Transverse colon (tissue), 4 donors: ENCODE results near the gene RGS10. TPM values are rescaled to one million over a fixed set of nuclear protein-coding genes. Genes with fewer than 3 reads are reported as not detected.

Source experiments
- DNase-seq: peaks from one replicate; pipeline ENCODE4 v3.0.0-alpha.2; 2019
- H3K27ac ChIP-seq, 4 donors: fragments of 200-600 bp; sonication (generic); 2 replicates each; pipeline ENCODE4 v1.5.1; 2016 to 2018; ENCODE audit warnings: inconsistent platforms in 4 of 4
- H3K27me3 ChIP-seq: fragments of 200-600 bp; sonication (generic); 2 replicates; pipeline ENCODE4 v1.5.1; 2017; ENCODE audit warnings: inconsistent platforms
- H3K36me3 ChIP-seq, 4 donors: fragments of 200-600 bp; sonication (generic); 2 replicates each; pipeline ENCODE4 v1.5.1; 2017 to 2019; ENCODE audit warnings: inconsistent platforms in 4 of 4
- H3K4me1 ChIP-seq, 4 donors: fragments of 200-600 bp; sonication (generic); 2 replicates each; pipeline ENCODE4 v1.5.1; 2017 to 2020; ENCODE audit warnings: inconsistent platforms in 4 of 4
- H3K4me3 ChIP-seq, 4 donors: fragments of 200-600 bp; sonication (generic); 1 replicate in 1 of 4; 2 replicates in 3 of 4; pipeline versions ENCODE4 v1.5.1 to v1.6.1; 2017 to 2019; ENCODE audit warnings: inconsistent platforms in 4 of 4
- H3K9me3 ChIP-seq, 2 donors: fragments of 200-600 bp; sonication (generic); 2 replicates each; pipeline ENCODE4 v1.5.1; 2017 to 2019; ENCODE audit warnings: inconsistent platforms in 2 of 2
- EP300 ChIP-seq: sonication (generic); formaldehyde crosslinking; IDR thresholded peaks from one replicate; pipeline ENCODE4 v1.6.1; 2017; ENCODE audit warnings: antibody characterized with exemption, low read depth
- POLR2A ChIP-seq: fragments of 450-650 bp; IDR thresholded peaks from one replicate; pipeline ENCODE4 v1.6.1; 2016; ENCODE audit warnings: antibody characterized with exemption, mild to moderate bottlenecking, moderate library complexity
- POLR2AphosphoS5 ChIP-seq, 3 donors: sonication (generic); formaldehyde crosslinking; IDR thresholded peaks; one replicate each; pipeline ENCODE4 v1.6.1; 2016; ENCODE audit warnings: antibody characterized with exemption in 3 of 3
- WGBS, 2 donors: methylation state at CpG; one replicate each; pipeline ENCODE4 v1.1.5; 2018; ENCODE audit warnings: low coverage in 1 of 2; 5-methylcytosine and 5-hydroxymethylcytosine counted together
- in situ Hi-C, 4 donors: fragments of 200-750 bp; cut with MboI; loops; one replicate each; pipeline versions ENCODE4 v1.15.0 to v1.15.1; 2017; ENCODE audit warnings: low sequenced_read_pairs in 3 of 4, low pct_ligation_motif_present in 1 of 4, low pct_unique_long_range_greater_than_20kb in 1 of 4
- intact Hi-C: fragments of 100-400 bp; cut with DNase I; formaldehyde crosslinking; loops from one replicate; pipeline ENCODE4 v1.15.1; 2023; ENCODE audit warnings: low total_unique reads
- total RNA-seq, 4 donors: library from RNA; depleted of rRNA; stranded (reverse); fragments of >200 nt; gene quantifications; one replicate each; pipeline ENCODE4 v1.1.0, GENCODE V29; 2016
- TF ChIP-seq, protein P1 (sequence below), 5 experiments: fragments of 200-600 bp in 3 of 5; fragments of 450-650 bp in 2 of 5; sonication (generic) in 3 of 5; IDR thresholded peaks; 1 replicate in 2 of 5; 2 replicates in 3 of 5; pipeline ENCODE4 v1.5.1; 2016 to 2017; ENCODE audit warnings: antibody characterized with exemption in 5 of 5, inconsistent platforms in 3 of 5, mild to moderate bottlenecking in 2 of 5, moderate library complexity in 1 of 5

The RGS10 gene
- total RNA-seq, 4 donors from 2014 or later = 26.3 to 47.1 (median 38.8) TPM

DNA sequence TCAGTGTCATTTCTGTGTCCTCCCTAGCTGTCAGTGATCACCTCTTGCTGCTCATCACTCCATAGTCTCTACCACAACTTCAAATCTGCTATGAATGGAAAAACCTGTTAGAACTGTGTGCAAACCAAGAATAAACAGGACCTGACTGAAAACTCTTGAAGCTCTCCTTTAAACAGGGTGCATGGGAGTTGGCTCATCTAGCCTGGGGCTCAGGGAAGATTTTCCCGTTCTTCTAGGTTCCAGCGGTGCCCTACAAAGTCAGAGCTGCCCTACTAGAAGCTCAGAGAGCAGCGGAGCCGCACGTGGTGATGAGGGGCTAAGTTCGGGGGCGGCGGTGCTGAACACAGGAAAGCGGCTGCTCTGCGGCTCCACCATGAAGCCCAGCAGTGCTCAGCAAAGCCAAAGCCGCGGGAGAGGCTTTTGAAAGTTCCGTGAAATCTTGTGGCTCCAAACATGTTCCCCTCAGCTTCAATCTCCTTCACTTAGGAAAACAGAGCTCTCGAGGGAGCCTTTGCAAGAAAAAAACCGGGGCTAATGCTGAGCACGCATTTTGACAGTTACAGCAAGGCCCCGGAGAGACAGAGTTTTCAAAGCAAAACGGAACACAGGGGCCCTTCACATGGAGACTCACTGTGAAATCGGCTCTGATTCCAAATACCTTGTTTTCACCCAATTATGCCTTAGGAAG is 30.5 kb downstream of the RGS10 start:
- H3K27ac ChIP-seq = no peak overlapping the region
- no peak overlapping the region for H3K4me3 ChIP-seq
- DNase-seq = no peak
- in situ Hi-C loops (no loop called here), intact Hi-C loops (no loop called here)
- no peaks in the 10 kb centered on the region for H3K9me3 ChIP-seq
- 92 to 100% methylated on average over 2 to 19 of the region's 19 CpGs for WGBS, 2 donors
- no peaks in the 10 kb centered on the region for H3K27me3 ChIP-seq
- peaks cover 0 to 8% (median 0%) of the 10 kb centered on the region in 4 donors for H3K36me3 ChIP-seq
- TF ChIP-seq, protein P1, sequence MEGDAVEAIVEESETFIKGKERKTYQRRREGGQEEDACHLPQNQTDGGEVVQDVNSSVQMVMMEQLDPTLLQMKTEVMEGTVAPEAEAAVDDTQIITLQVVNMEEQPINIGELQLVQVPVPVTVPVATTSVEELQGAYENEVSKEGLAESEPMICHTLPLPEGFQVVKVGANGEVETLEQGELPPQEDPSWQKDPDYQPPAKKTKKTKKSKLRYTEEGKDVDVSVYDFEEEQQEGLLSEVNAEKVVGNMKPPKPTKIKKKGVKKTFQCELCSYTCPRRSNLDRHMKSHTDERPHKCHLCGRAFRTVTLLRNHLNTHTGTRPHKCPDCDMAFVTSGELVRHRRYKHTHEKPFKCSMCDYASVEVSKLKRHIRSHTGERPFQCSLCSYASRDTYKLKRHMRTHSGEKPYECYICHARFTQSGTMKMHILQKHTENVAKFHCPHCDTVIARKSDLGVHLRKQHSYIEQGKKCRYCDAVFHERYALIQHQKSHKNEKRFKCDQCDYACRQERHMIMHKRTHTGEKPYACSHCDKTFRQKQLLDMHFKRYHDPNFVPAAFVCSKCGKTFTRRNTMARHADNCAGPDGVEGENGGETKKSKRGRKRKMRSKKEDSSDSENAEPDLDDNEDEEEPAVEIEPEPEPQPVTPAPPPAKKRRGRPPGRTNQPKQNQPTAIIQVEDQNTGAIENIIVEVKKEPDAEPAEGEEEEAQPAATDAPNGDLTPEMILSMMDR (IDR thresholded peaks at IDR 0.05) = no peak
- no peak for TF ChIP-seq POLR2A
- TF ChIP-seq POLR2AphosphoS5 (IDR thresholded peaks at IDR 0.05) = no peak
- no peak for TF ChIP-seq EP300
- peaks cover 0 to 18% (median 2%) of the 10 kb centered on the region in 4 donors for H3K4me1 ChIP-seq

- Histone ChIP-seq H3K4me3 (no peak overlapping the region), H3K36me3 (peaks cover 0 to 8% (median 0%) of the 10 kb centered on the region in 4 donors), H3K27me3 (no peaks in the 10 kb centered on the region), H3K9me3 (no peaks in the 10 kb centered on the region), H3K27ac (peak overlapping the region; percentile 17 to 58 (median 35)), H3K4me1 (peaks cover 0 to 17% (median 6%) of the 10 kb centered on the region in 4 donors)
- in situ Hi-C loops (no loop called here), intact Hi-C loops (no loop called here)
- TF ChIP-seq EP300 (no peak), POLR2AphosphoS5 (IDR thresholded peaks at IDR 0.05) (no peak), POLR2A (no peak)
- TF ChIP-seq, protein P1 (IDR thresholded peaks at IDR 0.05) = no peak
- peak; percentile 36 for DNase-seq
- 81% methylated on average over 10 of the region's 10 CpGs; no CpG with 5 or more reads in 1 of the 2 donors for WGBS, 2 donors
Measured at GRCh38 chr10:119509909-119510451, 32.5 kb downstream of the RGS10 start.

GRCh38 chr10:119507115-119507514 is 35.4 kb downstream of the RGS10 start:
- no peak overlapping the region for H3K4me3 ChIP-seq
- no peaks in the 10 kb centered on the region for H3K9me3 ChIP-seq
- H3K4me1 ChIP-seq = peaks cover 0 to 21% (median 6%) of the 10 kb centered on the region in 4 donors
- H3K27ac ChIP-seq = no peak overlapping the region
- TF ChIP-seq EP300 (no peak), POLR2A (no peak), POLR2AphosphoS5 (IDR thresholded peaks at IDR 0.05) (no peak)
- TF ChIP-seq, protein P1 (IDR thresholded peaks at IDR 0.05) = no peak
- no peak for DNase-seq
- WGBS, 2 donors = 95 to 100% methylated on average over 1 to 5 of the region's 5 CpGs
- in situ Hi-C loops = no loop called here
- intact Hi-C loops = no loop called here
- H3K27me3 ChIP-seq = no peaks in the 10 kb centered on the region
- peaks cover 0 to 8% (median 0%) of the 10 kb centered on the region in 4 donors for H3K36me3 ChIP-seq

GRCh38 chr10:119505588-119506315 is 36.8 kb downstream of the RGS10 start:
- Histone ChIP-seq H3K27ac (peak overlapping the region; percentile 11 to 64 (median 60)), H3K36me3 (no peaks in the 10 kb centered on the region), H3K9me3 (no peaks in the 10 kb centered on the region), H3K4me3 (no peak overlapping the region), H3K27me3 (no peaks in the 10 kb centered on the region), H3K4me1 (peaks cover 0 to 27% (median 6%) of the 10 kb centered on the region in 4 donors)
- 79 to 84% methylated on average over 19 to 21 of the region's 21 CpGs for WGBS, 2 donors
- in situ Hi-C loops = no loop called here
- TF ChIP-seq EP300 (no peak), POLR2A (no peak), POLR2AphosphoS5 (IDR thresholded peaks at IDR 0.05) (no peak)
- TF ChIP-seq, protein P1 (IDR thresholded peaks at IDR 0.05) = no peak
- DNase-seq = no peak
- intact Hi-C loops = no loop called here
